ENCODE results near the gene ITPRIP.

Gene ITPRIP

DNA sequence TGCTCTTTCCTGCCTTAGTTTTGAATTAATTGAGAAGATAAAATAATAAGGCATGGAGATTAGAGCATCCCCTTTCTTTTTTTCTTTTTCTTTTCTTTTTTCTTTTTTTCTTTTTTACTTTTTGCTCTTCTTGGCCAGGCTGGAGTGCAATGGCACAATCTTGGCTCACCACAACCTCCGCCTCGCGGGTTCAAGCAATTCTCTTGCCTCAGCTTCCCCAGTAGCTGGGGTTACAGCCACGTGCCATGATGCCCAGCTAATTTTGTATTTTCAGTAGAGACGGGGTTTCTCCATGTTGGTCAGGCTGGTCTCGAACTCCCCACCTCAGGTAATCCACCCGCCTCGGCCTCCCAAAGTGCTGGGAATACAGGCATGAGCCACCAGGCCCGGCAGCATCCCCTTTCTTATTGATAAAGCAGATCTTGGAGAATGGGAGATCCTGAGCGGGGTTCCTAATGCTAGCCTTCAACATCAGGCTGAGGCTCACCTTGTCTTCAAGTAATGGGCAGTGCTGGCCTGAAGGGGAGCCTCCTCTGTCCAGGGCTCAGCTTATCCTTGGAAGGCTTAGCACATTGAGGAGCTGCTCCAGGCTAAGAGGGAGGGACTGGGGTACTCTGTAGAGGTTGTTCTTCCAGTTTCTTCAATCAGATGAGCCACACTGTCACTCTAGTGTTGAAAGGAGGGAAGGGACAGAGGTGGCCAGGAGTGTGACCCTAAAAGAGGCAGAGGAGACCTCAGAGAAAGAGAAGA lies 41.4 kb downstream of the ITPRIP start:
- TF ChIP-seq, protein P1, sequence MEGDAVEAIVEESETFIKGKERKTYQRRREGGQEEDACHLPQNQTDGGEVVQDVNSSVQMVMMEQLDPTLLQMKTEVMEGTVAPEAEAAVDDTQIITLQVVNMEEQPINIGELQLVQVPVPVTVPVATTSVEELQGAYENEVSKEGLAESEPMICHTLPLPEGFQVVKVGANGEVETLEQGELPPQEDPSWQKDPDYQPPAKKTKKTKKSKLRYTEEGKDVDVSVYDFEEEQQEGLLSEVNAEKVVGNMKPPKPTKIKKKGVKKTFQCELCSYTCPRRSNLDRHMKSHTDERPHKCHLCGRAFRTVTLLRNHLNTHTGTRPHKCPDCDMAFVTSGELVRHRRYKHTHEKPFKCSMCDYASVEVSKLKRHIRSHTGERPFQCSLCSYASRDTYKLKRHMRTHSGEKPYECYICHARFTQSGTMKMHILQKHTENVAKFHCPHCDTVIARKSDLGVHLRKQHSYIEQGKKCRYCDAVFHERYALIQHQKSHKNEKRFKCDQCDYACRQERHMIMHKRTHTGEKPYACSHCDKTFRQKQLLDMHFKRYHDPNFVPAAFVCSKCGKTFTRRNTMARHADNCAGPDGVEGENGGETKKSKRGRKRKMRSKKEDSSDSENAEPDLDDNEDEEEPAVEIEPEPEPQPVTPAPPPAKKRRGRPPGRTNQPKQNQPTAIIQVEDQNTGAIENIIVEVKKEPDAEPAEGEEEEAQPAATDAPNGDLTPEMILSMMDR (conservative IDR thresholded peaks at IDR 0.05; ENCODE audit: low read depth, low read length): no peak
- DNase-seq (ENCODE audit: low read depth): peak; percentile 24
- no peak overlapping the region for H3K4me3 ChIP-seq (ENCODE audit: low read depth, low read length)

DNA sequence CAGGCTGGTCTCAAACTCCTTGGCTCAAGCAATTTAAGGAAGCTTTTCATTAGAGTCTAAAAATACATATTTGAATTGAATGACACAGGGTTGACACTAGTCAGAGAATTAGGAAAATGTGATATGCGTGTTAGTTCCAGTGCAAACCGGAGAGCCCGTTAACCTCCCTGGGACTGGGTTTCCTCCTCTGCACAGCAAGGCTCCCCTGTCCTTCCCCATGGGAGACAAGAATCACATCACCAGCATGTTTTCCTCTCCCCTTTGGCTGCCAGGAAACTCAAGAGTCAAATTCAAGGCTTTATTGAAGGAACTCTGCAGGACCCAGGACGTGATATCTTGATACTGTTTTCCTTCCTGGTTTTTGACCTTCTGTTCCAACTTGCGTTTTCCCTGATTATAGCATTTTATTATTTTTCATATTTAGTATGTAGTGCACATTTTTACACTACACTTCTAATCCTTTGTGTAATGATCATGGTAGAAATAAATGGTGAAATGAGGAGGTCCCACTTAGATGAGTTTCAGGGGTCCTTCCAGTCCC lies 44.4 kb downstream of the ITPRIP start:
- DNase-seq (ENCODE audit: low read depth): peak; percentile 68
- H3K4me3 ChIP-seq (ENCODE audit: low read depth, low read length): no peak overlapping the region
- TF ChIP-seq, protein P1 (conservative IDR thresholded peaks at IDR 0.05; ENCODE audit: low read depth, low read length): no peak

DNA sequence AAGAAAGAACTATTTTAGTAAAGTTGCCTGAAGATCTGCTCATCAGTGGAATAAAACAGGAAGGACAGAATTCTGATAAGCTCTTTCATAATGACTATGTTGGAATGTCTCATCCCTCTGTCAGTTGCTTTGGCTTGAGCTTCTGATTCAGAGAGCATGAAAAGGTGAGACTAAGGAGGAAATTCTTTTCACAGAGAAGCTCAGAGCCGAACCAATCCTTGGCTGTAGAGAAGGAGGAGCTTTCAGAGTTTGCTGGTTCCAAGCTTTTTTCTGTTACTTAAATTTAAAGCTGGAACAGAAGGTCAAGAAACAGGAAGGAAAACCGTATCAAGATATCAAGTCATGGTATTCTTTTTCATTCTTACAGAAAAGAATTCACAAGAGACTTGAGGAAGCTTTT lies 45.3 kb downstream of the ITPRIP start:
- no peak overlapping the region for H3K4me3 ChIP-seq (ENCODE audit: low read depth, low read length)
- TF ChIP-seq, protein P1 (conservative IDR thresholded peaks at IDR 0.05; ENCODE audit: low read depth, low read length): no peak
- DNase-seq (ENCODE audit: low read depth): peak; percentile 95

DNA sequence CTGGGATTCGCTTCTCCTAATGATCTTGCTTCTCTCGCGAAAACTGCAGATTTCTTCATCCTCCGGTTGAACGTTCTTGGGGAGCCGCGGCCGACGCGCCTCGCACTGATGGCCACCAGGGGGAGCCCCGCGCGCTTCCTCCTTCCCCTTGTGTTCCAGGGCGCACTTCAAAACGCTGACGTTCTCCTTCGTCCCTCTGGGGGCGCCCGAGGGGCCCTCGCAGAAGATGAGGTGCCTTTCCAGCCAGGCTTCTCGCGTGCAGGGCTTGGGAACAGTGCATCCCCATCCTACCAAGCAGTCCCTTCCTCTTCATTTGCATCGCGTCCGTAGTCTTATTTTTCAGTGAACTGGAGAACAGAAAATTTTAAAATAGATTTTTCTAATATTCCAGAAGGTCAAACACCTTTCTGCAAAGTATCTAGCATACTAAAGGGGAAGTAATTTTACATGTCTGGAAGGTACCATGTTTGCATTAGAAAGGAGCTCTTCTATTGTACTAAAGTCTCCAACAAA lies 46.8 kb downstream of the ITPRIP start:
- TF ChIP-seq, protein P1 (conservative IDR thresholded peaks at IDR 0.05; ENCODE audit: low read depth, low read length): peak; percentile 100
- H3K4me3 ChIP-seq (ENCODE audit: low read depth, low read length): peak overlapping the region; percentile 3
- DNase-seq (ENCODE audit: low read depth): peak; percentile 93

DNA sequence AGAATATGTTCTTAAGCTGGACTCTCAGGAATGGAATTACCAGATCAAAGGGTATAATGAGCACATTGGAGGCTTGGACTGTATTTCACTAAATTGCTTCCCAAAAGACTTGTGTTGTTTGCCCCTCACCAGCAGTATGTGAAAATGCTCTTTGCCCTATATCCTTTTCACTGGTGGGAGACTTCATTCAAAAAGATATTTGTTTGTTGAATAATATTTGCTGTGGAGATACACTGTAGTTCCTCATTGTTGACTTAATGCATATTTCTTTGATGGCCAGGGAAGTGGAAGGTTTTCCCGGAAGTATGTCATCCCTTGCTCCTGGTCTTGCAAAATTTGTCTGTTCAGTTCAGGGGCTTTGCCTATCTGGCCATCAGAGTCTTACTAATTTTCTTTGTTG lies 49.9 kb downstream of the ITPRIP start:
- TF ChIP-seq, protein P1 (conservative IDR thresholded peaks at IDR 0.05; ENCODE audit: low read depth, low read length): no peak
- DNase-seq (ENCODE audit: low read depth): peak; percentile 46
- no peak overlapping the region for H3K4me3 ChIP-seq (ENCODE audit: low read depth, low read length)

DNA sequence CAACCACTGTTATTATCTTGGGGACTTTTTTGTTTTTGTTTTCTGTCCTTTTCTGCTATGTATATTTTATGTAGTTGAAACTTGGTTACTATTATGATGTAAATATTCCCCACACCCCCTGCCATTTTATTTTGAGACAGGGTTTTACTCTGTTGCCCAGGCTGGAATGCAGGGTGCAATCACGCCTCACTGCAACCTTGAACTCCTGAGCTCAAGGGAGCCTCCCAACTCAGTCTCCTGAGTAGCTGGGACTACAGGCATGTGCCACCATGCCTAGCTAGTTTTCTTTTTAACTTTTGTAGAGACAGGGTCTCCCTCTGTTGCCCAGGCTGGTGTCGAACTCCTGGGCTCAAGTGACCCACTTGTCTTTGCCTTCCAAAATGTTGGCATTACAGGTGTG lies 51.3 kb downstream of the ITPRIP start:
- H3K4me3 ChIP-seq (ENCODE audit: low read depth, low read length): no peak overlapping the region
- TF ChIP-seq, protein P1 (conservative IDR thresholded peaks at IDR 0.05; ENCODE audit: low read depth, low read length): no peak

More for the DNA sequence above, 51.3 kb downstream of the ITPRIP start:
- no peak for DNase-seq (ENCODE audit: low read depth)
